ENCODE data around the gene DNAH17. TPM values are rescaled to one million over a fixed set of nuclear protein-coding genes. Genes with fewer than 3 reads are reported as not detected.

DNAH17 gene
- total RNA-seq, 1 experiment from 2014 or later, result 0.11 TPM

DNA sequence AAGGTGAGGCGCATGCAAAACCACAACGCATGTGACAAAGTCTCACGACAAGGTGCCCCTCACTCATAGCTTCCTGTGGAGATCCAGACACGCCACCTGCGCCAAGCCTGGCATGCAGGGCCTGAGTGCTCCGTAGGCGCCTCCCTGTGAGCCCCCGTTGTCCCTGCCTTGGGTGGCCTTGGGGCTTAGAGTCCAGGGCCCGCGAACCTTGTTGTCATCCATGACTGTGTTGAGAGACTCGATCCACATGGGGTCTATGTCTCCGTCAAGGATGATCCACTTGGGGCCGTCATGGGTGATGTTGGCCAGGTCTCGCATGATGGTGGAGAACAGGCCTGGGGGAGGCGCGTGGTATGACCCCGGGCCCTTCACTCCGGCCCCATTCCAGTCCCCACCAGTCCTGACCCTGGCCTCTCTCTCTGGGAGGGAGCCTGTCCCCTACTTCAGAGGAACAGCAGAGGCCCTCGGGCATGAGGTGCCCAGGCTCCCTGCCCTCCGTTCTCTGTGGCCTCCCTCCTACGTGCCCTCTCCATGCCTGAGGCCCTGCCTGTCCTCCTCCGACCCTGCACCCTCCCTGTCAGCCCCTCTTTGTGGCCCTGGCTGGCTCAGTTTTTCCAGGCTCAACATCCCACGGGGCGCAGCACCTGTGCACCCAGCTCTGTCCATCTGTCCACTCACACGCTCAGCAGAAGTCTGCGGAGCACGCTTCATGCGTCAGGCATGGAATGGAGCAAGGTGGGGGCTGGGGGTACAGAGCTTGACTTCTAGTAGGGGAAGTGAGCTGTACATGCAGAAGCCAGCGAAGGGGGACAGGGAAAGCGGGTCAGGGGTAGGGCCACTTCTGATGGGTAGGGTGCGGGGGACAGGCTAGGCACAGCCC, 85.7 kb downstream of the DNAH17 start:
- no peaks in the 10 kb centered on the region for H3K4me1 ChIP-seq (ENCODE audit: insufficient read depth, low read length, poor library complexity, severe bottlenecking)
- H3K27ac ChIP-seq (ENCODE audit: low read depth, low read length, poor library complexity, severe bottlenecking), result no peak overlapping the region
- DNase-seq (ENCODE audit: low spot score), result no peak
- TF ChIP-seq, protein P1, sequence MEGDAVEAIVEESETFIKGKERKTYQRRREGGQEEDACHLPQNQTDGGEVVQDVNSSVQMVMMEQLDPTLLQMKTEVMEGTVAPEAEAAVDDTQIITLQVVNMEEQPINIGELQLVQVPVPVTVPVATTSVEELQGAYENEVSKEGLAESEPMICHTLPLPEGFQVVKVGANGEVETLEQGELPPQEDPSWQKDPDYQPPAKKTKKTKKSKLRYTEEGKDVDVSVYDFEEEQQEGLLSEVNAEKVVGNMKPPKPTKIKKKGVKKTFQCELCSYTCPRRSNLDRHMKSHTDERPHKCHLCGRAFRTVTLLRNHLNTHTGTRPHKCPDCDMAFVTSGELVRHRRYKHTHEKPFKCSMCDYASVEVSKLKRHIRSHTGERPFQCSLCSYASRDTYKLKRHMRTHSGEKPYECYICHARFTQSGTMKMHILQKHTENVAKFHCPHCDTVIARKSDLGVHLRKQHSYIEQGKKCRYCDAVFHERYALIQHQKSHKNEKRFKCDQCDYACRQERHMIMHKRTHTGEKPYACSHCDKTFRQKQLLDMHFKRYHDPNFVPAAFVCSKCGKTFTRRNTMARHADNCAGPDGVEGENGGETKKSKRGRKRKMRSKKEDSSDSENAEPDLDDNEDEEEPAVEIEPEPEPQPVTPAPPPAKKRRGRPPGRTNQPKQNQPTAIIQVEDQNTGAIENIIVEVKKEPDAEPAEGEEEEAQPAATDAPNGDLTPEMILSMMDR (conservative IDR thresholded peaks at IDR 0.05; ENCODE audit: low read depth, low read length), result no peak
- TF ChIP-seq EZH2 (IDR thresholded peaks at IDR 0.05; ENCODE audit: borderline replicate concordance, low read depth, low read length, poor library complexity, severe bottlenecking), result no peak
- no TSS peak for BruUV-seq (replicated peaks)
- H3K36me3 ChIP-seq (ENCODE audit: insufficient read depth, low read length, poor library complexity, severe bottlenecking), result no peaks in the 10 kb centered on the region
- intact Hi-C loops (cut with micrococcal nuclease; ENCODE audit: unreplicated experiment), result no loop called here
- CTCF ChIA-PET, result no interaction called here
- H3K4me3 ChIP-seq (ENCODE audit: low read depth, low read length, poor library complexity, severe bottlenecking), result no peak overlapping the region
- H3K27me3 ChIP-seq (replicated peaks; ENCODE audit: insufficient read depth, low read depth, low read length, poor library complexity), result no peaks in the 10 kb centered on the region
- POLR2A ChIA-PET (ENCODE audit: low non-redundant PET), result no interaction called here
- no peaks in the 10 kb centered on the region for H3K9me3 ChIP-seq (ENCODE audit: low read depth, low read length, poor library complexity, severe bottlenecking)

DNA sequence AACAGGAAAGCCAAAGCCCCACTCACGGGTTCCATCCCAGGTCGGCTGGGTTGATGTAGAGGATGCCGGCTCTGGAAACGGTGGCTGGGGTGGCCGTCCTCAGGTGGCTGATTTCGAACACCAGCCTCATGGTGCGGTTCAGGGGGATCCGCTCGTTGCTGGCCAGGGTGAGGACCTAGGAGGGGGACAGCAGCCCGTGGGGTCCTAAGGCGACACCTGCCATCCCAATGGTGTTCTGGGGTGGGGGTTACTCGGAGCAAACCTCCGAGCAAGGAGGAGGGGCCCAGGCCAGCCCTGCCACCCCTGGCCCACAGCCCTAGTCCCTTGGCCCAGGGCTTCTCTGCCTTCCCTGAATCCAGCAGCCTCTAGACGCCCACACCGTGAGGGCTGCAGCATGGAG, 86.5 kb downstream of the DNAH17 start:
- no peak for DNase-seq (ENCODE audit: low spot score)
- no peaks in the 10 kb centered on the region for H3K9me3 ChIP-seq (ENCODE audit: low read depth, low read length, poor library complexity, severe bottlenecking)
- no peak overlapping the region for H3K4me3 ChIP-seq (ENCODE audit: low read depth, low read length, poor library complexity, severe bottlenecking)
- no peak overlapping the region for H3K27ac ChIP-seq (ENCODE audit: low read depth, low read length, poor library complexity, severe bottlenecking)
- H3K27me3 ChIP-seq (replicated peaks; ENCODE audit: insufficient read depth, low read depth, low read length, poor library complexity), result no peaks in the 10 kb centered on the region
- no peaks in the 10 kb centered on the region for H3K4me1 ChIP-seq (ENCODE audit: insufficient read depth, low read length, poor library complexity, severe bottlenecking)
- ChIA-PET CTCF (no interaction called here), POLR2A (ENCODE audit: low non-redundant PET) (no interaction called here)
- H3K36me3 ChIP-seq (ENCODE audit: insufficient read depth, low read length, poor library complexity, severe bottlenecking), result no peaks in the 10 kb centered on the region
- TF ChIP-seq, protein P1 (conservative IDR thresholded peaks at IDR 0.05; ENCODE audit: low read depth, low read length), result no peak
- TF ChIP-seq EZH2 (IDR thresholded peaks at IDR 0.05; ENCODE audit: borderline replicate concordance, low read depth, low read length, poor library complexity, severe bottlenecking), result no peak
- no TSS peak for BruUV-seq (replicated peaks)
- intact Hi-C loops (cut with micrococcal nuclease; ENCODE audit: unreplicated experiment), result no loop called here

GRCh38 chr17:78490156-78490555, 87.0 kb downstream of the DNAH17 start:
- Histone ChIP-seq H3K27ac (ENCODE audit: low read depth, low read length, poor library complexity, severe bottlenecking) (no peak overlapping the region), H3K4me3 (ENCODE audit: low read depth, low read length, poor library complexity, severe bottlenecking) (no peak overlapping the region), H3K4me1 (ENCODE audit: insufficient read depth, low read length, poor library complexity, severe bottlenecking) (no peaks in the 10 kb centered on the region), H3K9me3 (ENCODE audit: low read depth, low read length, poor library complexity, severe bottlenecking) (no peaks in the 10 kb centered on the region), H3K36me3 (ENCODE audit: insufficient read depth, low read length, poor library complexity, severe bottlenecking) (no peaks in the 10 kb centered on the region), H3K27me3 (replicated peaks; ENCODE audit: insufficient read depth, low read depth, low read length, poor library complexity) (no peaks in the 10 kb centered on the region)
- ChIA-PET POLR2A (ENCODE audit: low non-redundant PET) (no interaction called here), CTCF (no interaction called here)
- no peak for DNase-seq (ENCODE audit: low spot score)
- intact Hi-C loops (cut with micrococcal nuclease; ENCODE audit: unreplicated experiment), result no loop called here
- TF ChIP-seq, protein P1 (conservative IDR thresholded peaks at IDR 0.05; ENCODE audit: low read depth, low read length), result no peak
- no peak for TF ChIP-seq EZH2 (IDR thresholded peaks at IDR 0.05; ENCODE audit: borderline replicate concordance, low read depth, low read length, poor library complexity, severe bottlenecking)
- no TSS peak for BruUV-seq (replicated peaks)
